Ishikawa (cell line): ENCODE measurements around the gene DLL3.

Experiments
- EP300 ChIP-seq: IDR thresholded peaks from 2 replicates; pipeline ENCODE4 v1.6.1; 2012; ENCODE audit warnings: borderline replicate concordance
- NFIC ChIP-seq: IDR thresholded peaks from 2 replicates; pipeline ENCODE4 v1.6.1; 2012
- RAD21 ChIP-seq: IDR thresholded peaks from 2 replicates; pipeline ENCODE4 v1.6.1; 2012; ENCODE audit warnings: low read depth
- ZBTB7A ChIP-seq: IDR thresholded peaks from 2 replicates; pipeline ENCODE4 v1.6.1; 2012; ENCODE audit warnings: low read depth
- TF ChIP-seq, protein P1 (sequence below): IDR thresholded peaks from 2 replicates; pipeline ENCODE4 v1.6.1; 2012
- TF ChIP-seq, protein P2 (sequence below): IDR thresholded peaks from 2 replicates; pipeline ENCODE4 v1.6.1; 2012; ENCODE audit warnings: low read depth, mild to moderate bottlenecking

DNA sequence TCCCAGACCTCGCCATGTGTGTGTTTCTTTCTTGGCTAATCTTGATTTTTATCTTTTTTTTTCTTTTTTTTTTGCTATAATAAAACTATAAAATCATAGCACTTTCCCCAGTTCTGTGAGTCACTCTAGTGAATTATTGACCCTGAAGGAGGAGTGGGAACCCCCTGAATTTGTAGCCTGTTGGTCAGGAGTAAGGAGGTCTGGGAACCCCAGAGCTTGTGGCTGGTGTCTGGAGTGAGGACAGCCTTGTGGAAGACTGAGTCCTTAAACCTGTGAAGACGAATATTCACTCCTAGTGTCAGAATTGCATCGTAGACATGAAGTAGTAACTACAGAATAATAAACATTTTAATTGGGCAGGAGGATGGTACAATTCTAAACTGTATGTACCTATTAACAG, 26.5 kb downstream of the DLL3 start:
- TF ChIP-seq NFIC (no peak), ZBTB7A (no peak), RAD21 (no peak), EP300 (no peak)
- TF ChIP-seq, protein P1, sequence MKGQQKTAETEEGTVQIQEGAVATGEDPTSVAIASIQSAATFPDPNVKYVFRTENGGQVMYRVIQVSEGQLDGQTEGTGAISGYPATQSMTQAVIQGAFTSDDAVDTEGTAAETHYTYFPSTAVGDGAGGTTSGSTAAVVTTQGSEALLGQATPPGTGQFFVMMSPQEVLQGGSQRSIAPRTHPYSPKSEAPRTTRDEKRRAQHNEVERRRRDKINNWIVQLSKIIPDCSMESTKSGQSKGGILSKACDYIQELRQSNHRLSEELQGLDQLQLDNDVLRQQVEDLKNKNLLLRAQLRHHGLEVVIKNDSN, result no peak
- TF ChIP-seq, protein P2, sequence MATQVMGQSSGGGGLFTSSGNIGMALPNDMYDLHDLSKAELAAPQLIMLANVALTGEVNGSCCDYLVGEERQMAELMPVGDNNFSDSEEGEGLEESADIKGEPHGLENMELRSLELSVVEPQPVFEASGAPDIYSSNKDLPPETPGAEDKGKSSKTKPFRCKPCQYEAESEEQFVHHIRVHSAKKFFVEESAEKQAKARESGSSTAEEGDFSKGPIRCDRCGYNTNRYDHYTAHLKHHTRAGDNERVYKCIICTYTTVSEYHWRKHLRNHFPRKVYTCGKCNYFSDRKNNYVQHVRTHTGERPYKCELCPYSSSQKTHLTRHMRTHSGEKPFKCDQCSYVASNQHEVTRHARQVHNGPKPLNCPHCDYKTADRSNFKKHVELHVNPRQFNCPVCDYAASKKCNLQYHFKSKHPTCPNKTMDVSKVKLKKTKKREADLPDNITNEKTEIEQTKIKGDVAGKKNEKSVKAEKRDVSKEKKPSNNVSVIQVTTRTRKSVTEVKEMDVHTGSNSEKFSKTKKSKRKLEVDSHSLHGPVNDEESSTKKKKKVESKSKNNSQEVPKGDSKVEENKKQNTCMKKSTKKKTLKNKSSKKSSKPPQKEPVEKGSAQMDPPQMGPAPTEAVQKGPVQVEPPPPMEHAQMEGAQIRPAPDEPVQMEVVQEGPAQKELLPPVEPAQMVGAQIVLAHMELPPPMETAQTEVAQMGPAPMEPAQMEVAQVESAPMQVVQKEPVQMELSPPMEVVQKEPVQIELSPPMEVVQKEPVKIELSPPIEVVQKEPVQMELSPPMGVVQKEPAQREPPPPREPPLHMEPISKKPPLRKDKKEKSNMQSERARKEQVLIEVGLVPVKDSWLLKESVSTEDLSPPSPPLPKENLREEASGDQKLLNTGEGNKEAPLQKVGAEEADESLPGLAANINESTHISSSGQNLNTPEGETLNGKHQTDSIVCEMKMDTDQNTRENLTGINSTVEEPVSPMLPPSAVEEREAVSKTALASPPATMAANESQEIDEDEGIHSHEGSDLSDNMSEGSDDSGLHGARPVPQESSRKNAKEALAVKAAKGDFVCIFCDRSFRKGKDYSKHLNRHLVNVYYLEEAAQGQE, result no peak
